GM18909 (cell line): ENCODE results near the gene ALPK1.
"Not testable (repeated sequence)": the region's sequence is repeated elsewhere in the genome, so short reads cannot be mapped to it uniquely, and the experiment has no call there.

ENCODE experiments used
- ATAC-seq: cut with Tn5 transposase; IDR thresholded peaks from one replicate; pipeline ENCODE4 v1.9.1; 2021; ENCODE audit warnings: mild to moderate bottlenecking; ENCODE audit not compliant: unreplicated experiment, poor library complexity

Gene ALPK1

DNA sequence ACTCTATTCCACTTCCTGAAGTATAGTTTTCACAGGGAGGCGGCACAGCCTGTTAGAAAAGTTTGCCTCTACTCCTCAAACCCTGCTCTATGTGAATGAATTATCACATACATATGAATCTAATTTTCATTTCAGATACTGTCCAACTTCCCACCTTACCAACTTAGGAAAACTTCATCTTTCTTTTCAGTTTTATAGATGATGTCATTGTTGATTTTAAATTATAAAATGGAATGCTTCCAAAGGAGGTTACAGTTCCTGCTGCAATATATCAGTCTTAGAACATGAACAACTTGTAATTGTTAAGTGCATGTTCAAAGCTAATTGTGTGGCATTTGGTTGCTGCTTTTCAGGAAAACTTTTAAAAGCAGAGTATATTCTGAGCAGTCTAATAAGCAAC is 126.4 kb downstream of the ALPK1 start:
- no peak for ATAC-seq

DNA sequence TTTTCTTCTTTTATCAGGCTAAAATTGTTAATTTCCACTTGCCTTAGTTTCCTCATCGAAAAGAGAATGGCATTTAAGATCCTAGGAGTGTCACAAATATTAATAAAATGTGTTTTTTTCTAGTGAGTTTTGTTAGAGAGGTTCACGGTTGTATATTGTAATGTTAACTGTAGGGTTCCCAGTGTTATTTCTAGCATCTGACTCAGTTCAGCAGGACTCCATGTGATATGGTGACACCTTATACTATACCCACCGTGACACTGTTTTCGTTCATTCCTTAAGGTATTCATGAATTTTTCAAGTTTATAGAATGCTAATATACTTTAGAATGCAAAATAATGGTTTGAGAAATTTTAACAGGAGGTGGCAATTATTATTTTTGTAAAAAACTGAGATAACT is 128.7 kb downstream of the ALPK1 start:
- no peak for ATAC-seq

GRCh38 chr4:112426416-112426815 is 129.2 kb downstream of the ALPK1 start:
- ATAC-seq = no peak

GRCh38 chr4:112431158-112431557 is 134.0 kb downstream of the ALPK1 start:
- ATAC-seq = no peak

- no peak for ATAC-seq
Measured at GRCh38 chr4:112436987-112437386, 139.8 kb downstream of the ALPK1 start.

- not testable (repeated sequence) for ATAC-seq
Measured at GRCh38 chr4:112442226-112442625, 145.1 kb downstream of the ALPK1 start.

GRCh38 chr4:112448306-112449132 is 151.3 kb downstream of the ALPK1 start:
- no peak for ATAC-seq

- ATAC-seq = no peak
Measured at GRCh38 chr4:112449708-112450107, 152.5 kb downstream of the ALPK1 start.

DNA sequence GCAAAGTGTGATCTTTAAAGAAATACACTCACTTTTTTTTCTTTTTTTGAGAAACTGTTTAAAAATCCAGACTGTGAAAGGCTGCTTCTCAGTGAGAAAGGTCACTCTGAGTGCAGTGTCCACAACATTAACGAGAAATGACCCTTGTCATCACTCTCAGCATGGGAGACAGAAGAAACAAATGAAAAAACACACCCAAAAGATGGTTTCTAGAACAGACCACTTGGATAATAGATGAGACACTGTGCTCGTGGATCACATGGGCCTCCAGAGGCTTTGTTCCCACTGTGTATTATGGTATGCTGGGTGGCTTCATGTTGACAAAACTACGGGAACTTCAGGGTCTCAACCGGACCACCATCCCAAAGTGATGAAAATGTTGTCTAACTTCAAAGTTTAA is 153.9 kb downstream of the ALPK1 start:
- ATAC-seq = no peak

DNA sequence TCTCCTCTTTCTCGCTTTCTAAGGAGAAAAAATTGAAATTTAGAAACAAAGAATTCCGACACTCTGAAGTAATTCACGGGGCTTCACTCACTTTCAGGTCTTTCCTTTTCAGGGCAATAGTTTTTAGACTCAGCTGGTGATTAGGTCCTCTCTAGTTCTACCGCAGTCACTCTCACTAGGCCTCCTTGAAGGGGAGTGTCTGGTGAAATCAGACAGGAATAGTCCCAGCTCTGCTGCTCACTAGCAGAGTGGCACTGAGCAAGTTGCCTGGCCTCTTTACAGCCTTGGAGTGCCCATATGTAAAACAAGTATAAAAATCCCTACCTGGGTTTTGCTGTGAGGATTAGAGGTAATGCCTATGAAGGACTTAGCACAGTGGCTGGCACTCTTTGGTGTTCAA is 154.7 kb downstream of the ALPK1 start:
- ATAC-seq = no peak

- ATAC-seq = no peak
Measured at GRCh38 chr4:112453321-112453720, 156.2 kb downstream of the ALPK1 start.

DNA sequence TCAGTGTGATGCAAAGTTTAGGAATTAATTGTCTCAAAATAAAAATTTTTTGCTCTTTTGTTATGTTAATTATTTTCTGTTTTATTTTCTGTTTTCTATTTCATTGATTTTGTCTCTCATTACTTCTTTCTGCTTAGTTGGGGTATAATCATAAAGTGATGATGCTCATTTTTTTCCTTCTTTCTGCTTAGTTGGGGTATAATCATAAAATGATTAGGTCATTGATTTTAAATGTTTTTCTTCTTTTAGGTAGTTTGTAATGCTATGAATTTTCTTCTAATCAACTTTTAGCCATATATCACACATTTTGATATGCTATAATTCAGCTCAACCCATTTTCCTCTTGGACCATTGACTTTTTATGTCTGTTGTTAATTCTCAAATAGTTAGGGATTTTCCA is 175.1 kb downstream of the ALPK1 start:
- no peak for ATAC-seq

GRCh38 chr4:112473985-112474384 is 176.8 kb downstream of the ALPK1 start:
- ATAC-seq = no peak

DNA sequence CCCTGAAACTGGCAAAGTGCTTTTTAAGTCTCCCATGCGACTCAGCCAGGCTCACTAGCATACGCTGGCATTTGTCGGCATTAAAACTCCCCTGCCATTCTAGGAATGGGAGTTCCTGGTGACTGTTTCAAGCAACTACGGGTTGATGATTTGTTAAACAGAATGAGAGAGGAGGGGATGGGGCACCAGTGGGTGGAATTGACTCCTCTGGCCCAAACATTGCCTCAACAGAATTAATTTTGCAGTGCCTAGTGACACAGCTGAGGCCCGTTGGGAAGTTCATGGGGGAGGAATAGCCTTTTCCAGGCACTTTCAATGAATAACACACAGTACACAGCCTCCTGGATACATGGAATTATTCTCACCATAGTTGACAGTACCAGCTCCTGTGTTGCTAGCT is 188.8 kb downstream of the ALPK1 start:
- ATAC-seq = no peak

GRCh38 chr4:112490808-112491207 is 193.6 kb downstream of the ALPK1 start:
- ATAC-seq = not testable (repeated sequence)
